SK-N-SH (cell line): ENCODE data around the gene PTPN9. TPM values are rescaled to one million over a fixed set of nuclear protein-coding genes. Genes with fewer than 3 reads are reported as not detected.
A peak's percentile ranks its signal among the peaks of the same experiment; 100 is the strongest.
"Not testable (repeated sequence)": the region's sequence is repeated elsewhere in the genome, so short reads cannot be mapped to it uniquely, and the experiment has no call there.

ENCODE experiments used
- CTCF ChIA-PET: fragments of 300-600, 350-600 bp; formaldehyde crosslinking; extraction: SDS; loops from one replicate; lab custom pipeline; 2021; lab: Yijun Ruan, JAX
- POLR2A ChIA-PET: fragments of 350-600 bp; sonication (Branson Sonifier 250); formaldehyde crosslinking; extraction: SDS; loops from one replicate; lab custom pipeline; 2020; ENCODE audit warnings: antibody characterized with exemption, inconsistent platforms; lab: Yijun Ruan, JAX
- DNase-seq: peaks from one replicate; pipeline ENCODE4 v3.0.0; 2012
- H2AFZ ChIP-seq: fragments of 200-600 bp; sonication (generic); 2 replicates; pipeline ENCODE4 v1.8.1; 2016; ENCODE audit warnings: antibody characterized with exemption, mild to moderate bottlenecking, low read depth
- H3F3A ChIP-seq: fragments of 200-600 bp; sonication (generic); replicated peaks from 2 replicates; pipeline ENCODE3; 2016; ENCODE audit warnings: antibody characterized with exemption, mild to moderate bottlenecking; ENCODE audit not compliant: insufficient read depth
- H3K27ac ChIP-seq, 2 experiments: fragments of 200-500 bp in 1 of 2; fragments of 200-600 bp in 1 of 2; sonication (Bioruptor generic) in 1 of 2; sonication (generic), shearing (Covaris generic) in 1 of 2; 2 replicates each; pipeline versions ENCODE4 v1.5.1 to v1.6.1; 2014 to 2016; ENCODE audit warnings: low read depth in 2 of 2, inconsistent platforms in 1 of 2, low read length in 1 of 2, mild to moderate bottlenecking in 1 of 2, mixed read lengths in 1 of 2
- H3K27me3 ChIP-seq: fragments of 200-600 bp; sonication (generic), shearing (Covaris generic); 2 replicates; pipeline ENCODE4 v1.6.1; 2016; ENCODE audit warnings: mixed run types; ENCODE audit not compliant: insufficient read depth
- H3K36me3 ChIP-seq, 2 experiments: fragments of 200-500 bp in 1 of 2; fragments of 200-600 bp in 1 of 2; sonication (Bioruptor generic) in 1 of 2; sonication (generic) in 1 of 2; replicated peaks in 1 of 2; 2 replicates each; pipeline versions ENCODE3 to v1.5.1; 2014 to 2016; ENCODE audit warnings: low read length in 1 of 2, mild to moderate bottlenecking in 1 of 2; ENCODE audit not compliant: insufficient read depth in 2 of 2, control insufficient read depth in 1 of 2
- H3K4me1 ChIP-seq, 2 experiments: fragments of 200-500 bp in 1 of 2; fragments of 200-600 bp in 1 of 2; sonication (Bioruptor generic) in 1 of 2; sonication (generic), shearing (Covaris generic) in 1 of 2; 2 replicates each; pipeline versions ENCODE4 v1.5.1 to v1.6.1; 2014 to 2016; ENCODE audit warnings: low read depth in 1 of 2, low read length in 1 of 2, mixed run types in 1 of 2; ENCODE audit not compliant: insufficient read depth in 2 of 2, control insufficient read depth in 1 of 2
- H3K4me2 ChIP-seq: fragments of 200-600 bp; sonication (generic), shearing (Covaris generic); 2 replicates; pipeline ENCODE4 v1.6.1; 2017; ENCODE audit warnings: mixed run types
- H3K4me3 ChIP-seq, 2 experiments: fragments of 200-500 bp in 1 of 2; fragments of 200-600 bp in 1 of 2; sonication (Bioruptor generic) in 1 of 2; sonication (generic), shearing (Covaris generic) in 1 of 2; 2 replicates each; pipeline versions ENCODE4 v1.5.1 to v1.8.1; 2014 to 2016; ENCODE audit warnings: low read depth in 2 of 2, inconsistent platforms in 1 of 2, low read length in 1 of 2, mild to moderate bottlenecking in 1 of 2, mixed read lengths in 1 of 2, moderate library complexity in 1 of 2
- H3K79me2 ChIP-seq: fragments of 200-600 bp; sonication (generic); 2 replicates; pipeline ENCODE4 v1.8.1; 2017; ENCODE audit warnings: mild to moderate bottlenecking; ENCODE audit not compliant: insufficient read depth
- H3K9ac ChIP-seq: fragments of 200-600 bp; sonication (generic); 2 replicates; pipeline ENCODE4 v1.6.1; 2017; ENCODE audit warnings: mixed run types
- H3K9me2 ChIP-seq: fragments of 200-600 bp; sonication (generic); 2 replicates; pipeline ENCODE4 v1.6.1; 2017; ENCODE audit warnings: mixed run types
- H3K9me3 ChIP-seq: fragments of 200-600 bp; sonication (generic); 2 replicates; pipeline ENCODE4 v1.6.1; 2017; ENCODE audit warnings: mixed run types, mild to moderate bottlenecking, moderate library complexity
- H4K20me1 ChIP-seq: fragments of 200-600 bp; sonication (generic); 2 replicates; pipeline ENCODE4 v1.6.1; 2017; ENCODE audit warnings: mild to moderate bottlenecking, mixed run types; ENCODE audit not compliant: insufficient read depth
- EP300 ChIP-seq, 2 experiments: IDR thresholded peaks; 2 replicates each; pipeline versions ENCODE4 v1.4.0 to v1.6.1; 2012; ENCODE audit warnings: borderline replicate concordance in 1 of 2, low read depth in 1 of 2, low read length in 1 of 2
- EZH2phosphoT487 ChIP-seq: fragments of 200-600 bp; sonication (generic); IDR thresholded peaks from 2 replicates; pipeline ENCODE4 v1.6.1; 2017; ENCODE audit warnings: low read depth, mixed run types, mild to moderate bottlenecking, antibody characterized with exemption, moderate library complexity, borderline replicate concordance
- FOXM1 ChIP-seq: IDR thresholded peaks from 2 replicates; pipeline ENCODE4 v1.4.0; 2012; ENCODE audit warnings: low read depth, mild to moderate bottlenecking
- GABPA ChIP-seq: IDR thresholded peaks from 2 replicates; pipeline ENCODE4 v1.4.0; 2012; ENCODE audit warnings: low read depth, mild to moderate bottlenecking
- GATA2 ChIP-seq: sonication (generic); formaldehyde crosslinking; IDR thresholded peaks from 2 replicates; pipeline ENCODE4 v1.5.0; 2020; ENCODE audit warnings: mild to moderate bottlenecking, missing genetic modification reagents
- NFIC ChIP-seq: IDR thresholded peaks from 2 replicates; pipeline ENCODE4 v1.4.0; 2012; ENCODE audit warnings: borderline replicate concordance
- NRF1 ChIP-seq: IDR thresholded peaks from 2 replicates; pipeline ENCODE4 v1.6.1; 2012; ENCODE audit warnings: low read depth, mild to moderate bottlenecking, low read length
- SIN3A ChIP-seq: IDR thresholded peaks from 2 replicates; pipeline ENCODE4 v1.6.1; 2012; ENCODE audit warnings: low read depth, mild to moderate bottlenecking, low read length, moderate library complexity, borderline replicate concordance
- YY1 ChIP-seq: IDR thresholded peaks from 2 replicates; pipeline ENCODE4 v1.4.0; 2012; ENCODE audit warnings: low read depth, mild to moderate bottlenecking
- WGBS: methylation state at CpG from one replicate; pipeline ENCODE4 v1.1.6; 2017; ENCODE audit warnings: low lambda C conversion rate; 5-methylcytosine and 5-hydroxymethylcytosine counted together
- polyA plus RNA-seq, 3 experiments: library from polyadenylated mRNA; depleted of rRNA; stranded (reverse); fragments of >200 nt; gene quantifications; 2 replicates each; pipeline ENCODE4 v1.2.3, GENCODE V29; 2012
- TF ChIP-seq, protein P1 (sequence below): fragments of 150-350 bp; IDR thresholded peaks from 2 replicates; pipeline ENCODE4 v1.6.1; 2016; ENCODE audit warnings: mild to moderate bottlenecking, low read depth, low read length

Gene PTPN9
- polyA plus RNA-seq, 1 of the 3 experiments (the other 2 are of a cell fraction), result 25.9 TPM

DNA sequence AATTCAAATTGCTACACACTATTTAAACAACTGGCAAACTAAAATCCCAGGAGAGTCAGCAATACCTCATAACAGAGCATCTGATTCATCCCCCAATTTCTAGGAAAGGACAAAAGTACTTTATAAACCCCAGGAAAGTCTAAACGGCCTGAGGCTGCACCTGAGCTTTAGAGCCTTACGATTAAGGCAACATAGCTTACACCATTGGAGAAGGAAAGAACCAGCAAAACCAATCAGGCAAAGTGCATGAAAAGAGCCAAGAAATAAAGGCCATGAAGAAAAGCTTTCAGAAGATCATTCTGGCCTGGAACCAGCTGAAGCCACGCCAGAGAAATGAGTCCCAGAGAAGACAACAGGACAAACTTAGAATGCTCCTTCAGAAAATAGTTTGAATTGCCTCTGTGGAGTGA lies 48.1 kb downstream of the PTPN9 start:
- WGBS, result 73% methylated on average over 3 of the region's 3 CpGs
- Histone ChIP-seq H3K4me2 (0 out of 2 replicates have a peak overlapping the region, but pooled peaks have one; percentile 58), H3K79me2 (peaks cover 94% of the 10 kb centered on the region), H2AFZ (no peak overlapping the region), H3K9me3 (no peaks in the 10 kb centered on the region), H3K27me3 (no peaks in the 10 kb centered on the region), H3K9me2 (no peaks in the 10 kb centered on the region), H3K27ac (peak overlapping the region in 1 of 2 experiments; percentile 66; a peak in 1 of 4 replicates), H3K9ac (no peak overlapping the region), H3K36me3 (peaks cover 0 to 5% of the 10 kb centered on the region in 2 experiments), H3K4me1 (peaks cover 3 to 28% of the 10 kb centered on the region in 2 experiments), H3F3A (peaks cover 30% of the 10 kb centered on the region), H4K20me1 (peaks cover 73% of the 10 kb centered on the region), H3K4me3 (no peak overlapping the region)
- DNase-seq, result no peak
- TF ChIP-seq NRF1 (no peak), NFIC (peak; percentile 29; the same call in 1 of the 2 replicates)
- ChIA-PET POLR2A (no interaction called here), CTCF (no interaction called here)

DNA sequence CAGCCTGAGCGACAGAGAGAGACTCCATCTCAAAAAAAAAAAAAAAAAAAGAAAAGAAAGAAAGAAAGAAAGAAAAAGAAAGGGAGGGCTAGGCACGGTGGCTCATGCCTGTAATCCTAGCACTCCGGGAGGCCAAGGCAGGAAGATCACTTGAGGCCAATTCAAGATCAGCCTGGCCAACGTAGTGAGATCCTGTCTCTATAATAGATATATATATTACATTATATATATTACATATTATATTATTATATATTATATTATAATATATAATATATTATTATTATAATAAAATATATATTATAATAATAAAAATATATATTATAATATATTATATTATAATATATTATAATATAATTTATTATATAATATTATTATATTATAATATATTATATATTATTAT lies 48.9 kb downstream of the PTPN9 start:
- Histone ChIP-seq H3K9ac (no peak overlapping the region), H2AFZ (no peak overlapping the region), H3F3A (peaks cover 30% of the 10 kb centered on the region), H3K9me2 (no peaks in the 10 kb centered on the region), H3K36me3 (peaks cover 0 to 5% of the 10 kb centered on the region in 2 experiments), H3K4me1 (peaks cover 3 to 28% of the 10 kb centered on the region in 2 experiments), H3K27me3 (no peaks in the 10 kb centered on the region), H3K4me2 (no peak overlapping the region), H3K27ac (no peak overlapping the region), H3K4me3 (no peak overlapping the region), H3K79me2 (peaks cover 94% of the 10 kb centered on the region), H3K9me3 (no peaks in the 10 kb centered on the region), H4K20me1 (peaks cover 65% of the 10 kb centered on the region)
- WGBS, result 94% methylated on average over 4 of the region's 4 CpGs
- CTCF ChIA-PET, result no interaction called here
- no peak for DNase-seq
- POLR2A ChIA-PET, result no interaction called here
- TF ChIP-seq GATA2 (CRISPR knock-in tag) (no peak), SIN3A (no peak), GABPA (no peak), FOXM1 (no peak), EZH2phosphoT487 (no peak), YY1 (no peak), EP300 (IDR thresholded peaks at IDR 0.05; ENCODE audit: borderline replicate concordance in 1 of 2, low read depth in 1 of 2, low read length in 1 of 2) (no peak)
- TF ChIP-seq, protein P1, sequence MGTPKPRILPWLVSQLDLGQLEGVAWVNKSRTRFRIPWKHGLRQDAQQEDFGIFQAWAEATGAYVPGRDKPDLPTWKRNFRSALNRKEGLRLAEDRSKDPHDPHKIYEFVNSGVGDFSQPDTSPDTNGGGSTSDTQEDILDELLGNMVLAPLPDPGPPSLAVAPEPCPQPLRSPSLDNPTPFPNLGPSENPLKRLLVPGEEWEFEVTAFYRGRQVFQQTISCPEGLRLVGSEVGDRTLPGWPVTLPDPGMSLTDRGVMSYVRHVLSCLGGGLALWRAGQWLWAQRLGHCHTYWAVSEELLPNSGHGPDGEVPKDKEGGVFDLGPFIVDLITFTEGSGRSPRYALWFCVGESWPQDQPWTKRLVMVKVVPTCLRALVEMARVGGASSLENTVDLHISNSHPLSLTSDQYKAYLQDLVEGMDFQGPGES, result no peak

GRCh38 chr15:75525756-75526155 lies 53.4 kb downstream of the PTPN9 start:
- 97% methylated on average over 3 of the region's 3 CpGs for WGBS
- H3K27ac ChIP-seq, H3K9me3 ChIP-seq, H3K9me2 ChIP-seq, H3K27me3 ChIP-seq, DNase-seq, H3K4me2 ChIP-seq, H3K9ac ChIP-seq, H2AFZ ChIP-seq, H3K4me3 ChIP-seq, H3F3A ChIP-seq, CTCF ChIA-PET, POLR2A ChIA-PET, H3K4me1 ChIP-seq: not testable (repeated sequence)
- H3K36me3 ChIP-seq, result peaks cover 18 to 26% of the 10 kb centered on the region in 2 experiments
- H4K20me1 ChIP-seq, result peaks cover 23% of the 10 kb centered on the region
- peaks cover 61% of the 10 kb centered on the region for H3K79me2 ChIP-seq
